Left lung (tissue), 14 donors: Measurements from ENCODE around the gene ANKRD16. TPM values are rescaled to one million over a fixed set of nuclear protein-coding genes. Genes with fewer than 3 reads are reported as not detected.

Source experiments
- ATAC-seq: fragments of 200-7000 bp; cut with Tn5 transposase; one replicate; pipeline ENCODE4 v1.9.1; 2020; ENCODE audit warnings: moderate library complexity
- DNase-seq, 4 donors: peaks; one replicate each; pipeline ENCODE4 v3.0.0-alpha.2; 2013 to 2020
- H3K27ac ChIP-seq, 2 donors: fragments of 200-600 bp; sonication (generic) in 1 of 2; one replicate each; pipeline versions ENCODE4 v1.5.0 to v1.8.0; 2020 to 2021
- H3K27me3 ChIP-seq, 2 donors: fragments of 200-600 bp; sonication (generic) in 1 of 2; one replicate each; pipeline versions ENCODE4 v1.5.0 to v1.8.0; 2020 to 2021
- H3K36me3 ChIP-seq, 2 donors: fragments of 200-600 bp; sonication (generic) in 1 of 2; one replicate each; pipeline versions ENCODE4 v1.5.0 to v1.8.0; 2020 to 2021
- H3K4me1 ChIP-seq, 2 donors: fragments of 200-600 bp; one replicate each; pipeline ENCODE4 v1.8.0; 2021
- H3K4me3 ChIP-seq, 2 donors: fragments of 200-600 bp; sonication (generic) in 1 of 2; one replicate each; pipeline versions ENCODE4 v1.5.0 to v1.8.0; 2020 to 2021; ENCODE audit warnings: mild to moderate bottlenecking in 1 of 2
- H3K9me3 ChIP-seq, 2 donors: fragments of 200-600 bp; sonication (generic) in 1 of 2; one replicate each; pipeline versions ENCODE4 v1.5.0 to v1.8.0; 2020 to 2021
- intact Hi-C, 2 donors: fragments of 100-400 bp; cut with DNase I; formaldehyde crosslinking; loops; one replicate each; pipeline versions ENCODE4 v1.11.2 to v1.14.2; 2022
- long read RNA-seq, 12 donors: library from polyadenylated mRNA in 2 of 12; unstranded in 2 of 12; transcript quantifications; one replicate each; pipeline ENCODE4 v2.0.0 and lab custom pipeline, GENCODE V29; 2019 to 2026
- polyA plus RNA-seq, 6 donors: library from polyadenylated mRNA; unstranded; fragments of 120-200 nt; gene quantifications; one replicate each; pipeline ENCODE4 v1.2.1, GENCODE V29; 2013; ENCODE audit not compliant: insufficient read length in 6 of 6
- total RNA-seq, 2 donors: library from RNA; stranded (reverse); fragmentation: NEBNext Ultra II Directional; extraction: Animal tissue kit (Norgen Biotek cat#: 25700); gene quantifications; one replicate each; pipeline ENCODE4 v1.2.1, GENCODE V29; 2021
- TF ChIP-seq, protein P1 (sequence below), 2 donors: fragments of 200-600 bp; sonication (generic) in 1 of 2; IDR thresholded peaks; one replicate each; pipeline versions ENCODE4 v1.5.0 to v1.8.0; 2021; ENCODE audit warnings: antibody characterized with exemption in 2 of 2
- donor health status: DM: no; HTN: yes; CAD: no.
- donor health status: DM: no; HTN: no; CAD: no.

ANKRD16 gene
- 1 to 10 TPM; 4.4 to 4.5 TPM for total RNA-seq
- polyA plus RNA-seq, result 10 to 100 TPM; 10.6 to 13.0 (median 11.9) TPM
- long read RNA-seq, donor 1, partial matches to known transcripts, result 0 of 4 reads
- long read RNA-seq, donor 1, other reads (novel, unspliced or antisense), result 0 of 4 reads
- long read RNA-seq, donor 2, partial matches to known transcripts, result 0 of 4 reads
- long read RNA-seq, donor 2, other reads (novel, unspliced or antisense), result 0 of 4 reads
- long read RNA-seq, donor 3, partial matches to known transcripts, result 6 of 10 reads
- long read RNA-seq, donor 3, other reads (novel, unspliced or antisense), result 0 of 10 reads
- long read RNA-seq, donor 4, result 0 reads
- long read RNA-seq, donor 5, partial matches to known transcripts, result 0 of 1 reads
- long read RNA-seq, donor 5, other reads (novel, unspliced or antisense), result 0 of 1 reads
- long read RNA-seq, donor 6, partial matches to known transcripts, result 0 of 1 reads
- long read RNA-seq, donor 6, other reads (novel, unspliced or antisense), result 0 of 1 reads
- long read RNA-seq, donor 7, partial matches to known transcripts, result 0 of 2 reads
- long read RNA-seq, donor 7, other reads (novel, unspliced or antisense), result 0 of 2 reads
- long read RNA-seq, donor 8, transcript ANKRD16-202 (7 exons, 1,646 nt), result major isoform, 5 of 16 reads
- long read RNA-seq, donor 8, partial matches to known transcripts, result 11 of 16 reads
- long read RNA-seq, donor 8, other reads (novel, unspliced or antisense), result 0 of 16 reads
- long read RNA-seq, donor 9, result 0 reads
- long read RNA-seq, donor 10, result 0 reads
- long read RNA-seq, donor 11, partial matches to known transcripts, result 0 of 3 reads
- long read RNA-seq, donor 11, other reads (novel, unspliced or antisense), result 0 of 3 reads
- long read RNA-seq, donor 12, transcript ANKRD16-202 (7 exons, 1,646 nt), result major isoform, 5 of 39 reads
- long read RNA-seq, donor 12, partial matches to known transcripts, result 33 of 39 reads
- long read RNA-seq, donor 12, other reads (novel, unspliced or antisense), result 0 of 39 reads

DNA sequence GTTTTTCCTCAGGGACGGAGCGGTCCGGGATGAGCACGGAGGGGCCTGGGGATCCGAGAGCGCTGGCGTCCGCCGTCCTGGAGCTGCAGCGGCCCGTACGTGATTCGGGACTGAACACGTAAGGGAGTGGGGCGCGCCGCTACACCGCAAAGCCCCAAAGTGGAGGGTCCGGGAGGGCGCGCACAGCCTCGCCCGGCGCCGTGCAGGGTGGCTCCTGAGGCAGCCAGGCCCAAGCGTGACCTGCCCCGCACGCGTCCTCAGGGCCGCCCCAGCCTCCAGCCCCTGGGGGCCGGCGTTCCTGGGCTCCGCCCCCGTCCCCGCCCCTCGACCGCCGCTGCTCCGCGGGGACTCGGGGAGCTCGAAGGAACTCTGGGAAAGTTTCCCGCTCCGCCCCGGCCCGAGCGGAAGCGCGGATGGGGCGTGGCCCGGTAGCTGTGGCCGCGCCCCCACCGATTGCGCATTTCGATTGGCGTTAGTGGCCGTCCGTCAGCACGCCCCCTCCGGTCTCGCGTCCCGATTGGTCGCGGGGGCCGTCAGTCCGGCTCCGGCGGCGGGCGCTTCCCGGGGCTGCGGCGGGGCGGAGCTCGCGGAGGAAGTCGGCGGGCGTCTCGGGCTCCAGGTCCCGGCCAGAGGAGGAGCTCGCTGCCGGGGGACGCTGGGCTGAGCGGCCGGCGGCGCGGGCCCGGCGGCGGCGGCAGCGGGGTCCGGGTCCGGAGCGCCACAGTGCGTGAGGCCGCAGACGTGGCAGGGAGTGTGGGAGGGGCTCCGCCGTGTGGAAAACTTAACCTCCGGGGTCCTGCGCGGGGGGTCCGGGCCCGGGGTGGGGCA, at the start of gene ANKRD16, which contains the start of gene FBH1:
ANKRD16 (minus strand) TSS at position 270 of the 828 bp plus-strand sequence. CDS start 539 bp downstream, outside the sequence.
FBH1 (plus strand) TSS at position 620 of the 828 bp plus-strand sequence; CDS start at position 723, 103 bp downstream.
- intact Hi-C loops, result no loop called here
- Histone ChIP-seq H3K27ac (peak within 1 kb of the TSS; percentile 48 to 81), H3K4me3 (peak within 1 kb of the TSS; percentile 92 to 95), H3K27me3 (no peaks in the 10 kb centered on the region), H3K4me1 (peaks cover 18 to 52% of the 10 kb centered on the region in 2 donors), H3K36me3 (peaks cover 0 to 10% of the 10 kb centered on the region in 2 donors), H3K9me3 (no peaks in the 10 kb centered on the region)
- TF ChIP-seq, protein P1, sequence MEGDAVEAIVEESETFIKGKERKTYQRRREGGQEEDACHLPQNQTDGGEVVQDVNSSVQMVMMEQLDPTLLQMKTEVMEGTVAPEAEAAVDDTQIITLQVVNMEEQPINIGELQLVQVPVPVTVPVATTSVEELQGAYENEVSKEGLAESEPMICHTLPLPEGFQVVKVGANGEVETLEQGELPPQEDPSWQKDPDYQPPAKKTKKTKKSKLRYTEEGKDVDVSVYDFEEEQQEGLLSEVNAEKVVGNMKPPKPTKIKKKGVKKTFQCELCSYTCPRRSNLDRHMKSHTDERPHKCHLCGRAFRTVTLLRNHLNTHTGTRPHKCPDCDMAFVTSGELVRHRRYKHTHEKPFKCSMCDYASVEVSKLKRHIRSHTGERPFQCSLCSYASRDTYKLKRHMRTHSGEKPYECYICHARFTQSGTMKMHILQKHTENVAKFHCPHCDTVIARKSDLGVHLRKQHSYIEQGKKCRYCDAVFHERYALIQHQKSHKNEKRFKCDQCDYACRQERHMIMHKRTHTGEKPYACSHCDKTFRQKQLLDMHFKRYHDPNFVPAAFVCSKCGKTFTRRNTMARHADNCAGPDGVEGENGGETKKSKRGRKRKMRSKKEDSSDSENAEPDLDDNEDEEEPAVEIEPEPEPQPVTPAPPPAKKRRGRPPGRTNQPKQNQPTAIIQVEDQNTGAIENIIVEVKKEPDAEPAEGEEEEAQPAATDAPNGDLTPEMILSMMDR (IDR thresholded peaks at IDR 0.05), result no peak
- DNase-seq (peak; percentile 98 to 99 (median 99)), ATAC-seq (peak; percentile 97)

DNA sequence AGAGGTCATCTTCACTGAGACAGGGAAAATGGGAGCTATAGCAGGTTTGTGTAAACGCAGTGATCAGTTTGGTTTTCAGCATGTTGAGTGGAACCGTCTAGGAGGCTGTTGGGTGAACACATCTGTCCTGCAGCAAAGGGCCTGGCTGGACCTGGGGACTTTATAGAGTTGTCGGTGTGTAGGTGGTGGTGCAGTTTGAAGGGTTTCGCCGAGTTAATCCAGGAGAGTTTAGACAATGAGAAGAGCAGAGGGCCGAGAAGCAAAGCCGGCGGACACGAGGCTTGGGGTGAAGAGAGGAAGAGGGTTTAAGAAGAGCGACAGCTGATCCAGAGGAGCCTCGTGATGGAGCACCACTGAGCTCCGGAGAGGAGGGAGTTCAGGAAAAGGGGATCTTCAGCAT, 48.6 kb upstream of the ANKRD16 start:
- no peak overlapping the region for H3K4me3 ChIP-seq
- H3K4me1 ChIP-seq, result peaks cover 8 to 18% of the 10 kb centered on the region in 2 donors
- H3K9me3 ChIP-seq, result no peaks in the 10 kb centered on the region
- TF ChIP-seq, protein P1 (IDR thresholded peaks at IDR 0.05), result no peak
- H3K36me3 ChIP-seq, result peaks cover 0 to 51% of the 10 kb centered on the region in 2 donors
- no peak overlapping the region for H3K27ac ChIP-seq
- intact Hi-C loops, result no loop called here
- ATAC-seq, result no peak
- no peak for DNase-seq
- H3K27me3 ChIP-seq, result no peaks in the 10 kb centered on the region

GRCh38 chr10:5937016-5937415, 47.3 kb upstream of the ANKRD16 start:
- Histone ChIP-seq H3K9me3 (no peaks in the 10 kb centered on the region), H3K27me3 (no peaks in the 10 kb centered on the region), H3K4me1 (peaks cover 5 to 10% of the 10 kb centered on the region in 2 donors), H3K27ac (no peak overlapping the region), H3K36me3 (peaks cover 0 to 63% of the 10 kb centered on the region in 2 donors), H3K4me3 (no peak overlapping the region)
- intact Hi-C loops, result no loop called here
- DNase-seq (no peak), ATAC-seq (no peak)
- TF ChIP-seq, protein P1 (IDR thresholded peaks at IDR 0.05), result no peak

- Histone ChIP-seq H3K4me3 (no peak overlapping the region), H3K36me3 (peaks cover 0 to 76% of the 10 kb centered on the region in 2 donors), H3K27ac (no peak overlapping the region), H3K4me1 (peaks cover 0 to 4% of the 10 kb centered on the region in 2 donors), H3K27me3 (no peaks in the 10 kb centered on the region), H3K9me3 (no peaks in the 10 kb centered on the region)
- intact Hi-C loops, result no loop called here
- DNase-seq, result no peak
- no peak for ATAC-seq
- TF ChIP-seq, protein P1 (IDR thresholded peaks at IDR 0.05), result no peak
These were observed 45.9 kb upstream of the ANKRD16 start for GRCh38 chr10:5935628-5936027.
